NCI-H460 (cell line): ENCODE results near the gene NFIB. TPM values are rescaled to one million over a fixed set of nuclear protein-coding genes. Genes with fewer than 3 reads are reported as not detected.

Experiments
- DNase-seq: peaks from one replicate; pipeline ENCODE4 v3.0.0-alpha.2; 2016; ENCODE audit warnings: low read depth; ENCODE audit errors: extremely low read depth
- total RNA-seq: library from RNA; depleted of rRNA; stranded (reverse); fragments of >200 nt; shearing (Covaris generic); gene quantifications from 2 replicates; pipeline ENCODE4 v1.2.3, GENCODE V29; 2014

Gene NFIB
- total RNA-seq, 1 experiment from 2014 or later = 20.8 TPM

GRCh38 chr9:14087576-14087975 is 226.4 kb downstream of the NFIB start:
- no peak for DNase-seq

DNA sequence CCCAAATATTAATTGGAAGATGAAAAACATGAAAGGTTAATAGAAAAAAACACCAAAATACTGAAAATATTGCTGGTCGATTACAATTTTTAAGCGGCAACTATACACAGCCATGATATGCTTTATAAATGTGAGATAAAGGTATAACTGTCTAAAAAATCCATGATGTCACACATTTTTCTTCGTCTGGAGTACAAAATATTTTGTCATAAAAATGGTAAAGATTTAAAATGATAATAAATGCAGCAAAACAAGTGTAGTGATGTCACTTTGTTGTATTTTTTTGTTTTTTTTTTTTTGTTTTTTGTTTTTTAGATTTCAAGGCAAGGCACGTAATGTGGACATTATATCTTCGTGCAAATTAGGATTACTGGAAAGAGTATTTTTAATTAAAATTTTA is 227.4 kb downstream of the NFIB start:
- no peak for DNase-seq

DNA sequence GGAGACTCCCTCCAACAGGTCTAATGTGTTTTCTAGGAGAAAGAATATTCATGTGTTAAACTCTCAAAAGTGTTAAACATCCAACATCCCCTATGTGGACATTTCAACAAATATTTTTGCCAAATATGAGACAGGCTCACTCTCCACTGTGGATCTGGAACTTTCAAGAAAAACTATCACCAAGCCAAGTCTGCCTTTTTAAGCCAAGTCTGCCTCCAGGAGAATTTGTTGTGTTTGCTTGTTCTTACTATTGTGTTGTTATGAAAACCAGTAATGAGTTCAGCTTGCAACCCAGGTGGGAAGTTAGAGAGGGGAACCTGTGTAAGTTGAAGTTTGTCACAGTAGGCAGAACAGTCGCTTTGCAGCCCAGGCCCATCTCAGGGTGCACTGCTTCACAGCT is 228.1 kb downstream of the NFIB start:
- no peak for DNase-seq

GRCh38 chr9:14084867-14085266 is 229.1 kb downstream of the NFIB start:
- DNase-seq = no peak

DNA sequence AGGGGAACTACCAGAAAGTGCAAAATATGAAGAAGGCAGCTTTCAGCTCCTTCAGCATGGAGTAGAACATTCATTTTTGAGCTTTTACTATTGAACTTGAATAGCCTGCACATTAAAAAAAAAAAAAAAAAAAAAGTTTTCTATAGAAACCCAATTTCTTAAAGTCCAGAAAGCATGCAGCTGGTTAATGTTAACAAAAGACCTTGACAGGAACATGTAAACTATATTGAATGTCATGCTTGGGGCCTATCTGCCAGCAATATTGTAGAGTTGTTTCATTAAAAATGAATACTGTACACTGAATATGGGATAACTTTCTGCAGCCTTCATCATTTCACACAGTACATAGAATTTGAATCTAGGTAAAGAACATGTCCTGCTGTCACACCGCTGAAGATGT is 230.6 kb downstream of the NFIB start:
- no peak for DNase-seq

DNA sequence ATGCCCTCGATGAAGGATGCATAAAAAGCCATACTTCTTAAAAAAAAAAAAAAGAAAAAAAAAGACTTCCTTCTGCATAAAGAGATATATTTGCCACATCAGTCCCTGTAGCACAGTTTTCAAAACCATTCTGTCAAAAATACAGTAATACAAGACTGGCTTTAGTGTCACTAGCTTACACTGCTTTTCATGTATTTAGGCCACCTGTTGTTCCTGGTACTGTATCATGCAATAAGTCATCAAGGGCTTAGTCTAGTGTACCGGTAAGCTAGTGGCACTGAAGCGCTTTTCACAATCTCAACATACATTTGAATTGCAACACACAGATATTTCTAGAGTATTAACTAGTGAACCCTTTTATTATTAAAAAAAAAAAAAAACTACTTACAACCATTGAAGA is 231.2 kb downstream of the NFIB start:
- DNase-seq = no peak

GRCh38 chr9:14081745-14082144 is 232.2 kb downstream of the NFIB start:
- DNase-seq = no peak

- DNase-seq = no peak
Observed at GRCh38 chr9:14080959-14081542, 232.9 kb downstream of the NFIB start.

- DNase-seq = no peak
Observed at GRCh38 chr9:14079440-14079839, 234.5 kb downstream of the NFIB start.

- DNase-seq = no peak
Observed at GRCh38 chr9:14077672-14078071, 236.3 kb downstream of the NFIB start.

GRCh38 chr9:14075218-14075617 is 238.7 kb downstream of the NFIB start:
- no peak for DNase-seq

GRCh38 chr9:14072850-14073249 is 241.1 kb downstream of the NFIB start:
- no peak for DNase-seq

DNA sequence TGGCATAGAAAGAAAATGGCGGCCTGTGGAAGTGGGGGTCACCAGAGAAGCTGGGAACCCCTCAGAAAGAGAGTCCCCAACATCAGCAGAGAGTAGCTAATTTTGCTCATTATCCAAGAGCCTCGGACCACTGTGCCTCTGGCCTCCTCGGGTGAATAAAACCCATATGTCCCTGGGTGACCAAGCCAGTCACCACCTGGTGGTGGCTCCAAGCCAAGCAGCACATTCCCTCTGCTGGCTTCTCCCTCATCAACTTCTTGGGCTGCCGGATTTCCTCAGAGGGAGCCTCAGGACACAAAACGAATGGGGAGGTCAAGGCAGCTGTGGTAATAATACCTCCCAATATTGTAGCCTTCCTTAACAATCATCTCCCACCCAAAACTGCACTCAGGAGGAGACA is 242.5 kb downstream of the NFIB start:
- no peak for DNase-seq

- no peak for DNase-seq
Observed at GRCh38 chr9:14068690-14069089, 245.3 kb downstream of the NFIB start.

- no peak for DNase-seq
Observed at GRCh38 chr9:14066831-14067230, 247.1 kb downstream of the NFIB start.

GRCh38 chr9:14066032-14066431 is 247.9 kb downstream of the NFIB start:
- DNase-seq = no peak

DNA sequence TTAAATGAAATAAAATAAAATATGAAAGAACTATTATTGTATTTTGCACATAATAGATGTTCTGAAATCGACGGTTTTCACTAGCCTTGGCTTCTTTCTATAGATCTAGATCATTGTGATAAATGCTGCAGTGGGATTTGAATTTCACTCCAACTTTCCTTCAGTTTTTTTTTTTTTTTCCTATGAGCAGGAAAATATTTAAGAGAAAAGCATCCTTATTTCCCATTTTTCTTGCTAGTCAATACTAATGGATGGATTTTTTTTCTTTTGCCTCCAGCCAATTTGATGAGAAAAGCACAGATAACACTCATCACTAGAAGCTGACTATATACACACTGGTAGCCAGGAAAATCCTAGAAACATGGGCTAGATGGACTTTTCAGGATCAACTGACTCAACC is 249.0 kb downstream of the NFIB start:
- DNase-seq = no peak

DNA sequence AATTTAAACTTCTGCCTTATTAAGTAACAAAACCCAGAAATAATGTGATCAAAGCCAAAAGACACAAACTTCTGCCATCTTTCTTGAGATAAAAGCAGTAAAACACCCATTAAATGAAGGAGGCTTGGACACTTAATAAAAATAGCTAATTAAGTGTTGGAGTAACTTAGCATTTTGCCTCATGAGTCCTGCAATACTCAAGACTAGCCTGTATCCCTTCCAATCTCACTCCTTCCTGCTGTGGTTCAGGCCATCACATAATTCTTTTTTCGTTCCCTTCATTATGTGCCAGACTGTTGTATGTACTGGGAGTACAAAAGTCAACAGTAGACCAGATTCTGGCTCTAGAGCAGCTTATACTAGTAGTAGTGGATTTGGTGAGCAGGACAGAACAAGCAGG is 250.2 kb downstream of the NFIB start:
- DNase-seq = no peak

DNA sequence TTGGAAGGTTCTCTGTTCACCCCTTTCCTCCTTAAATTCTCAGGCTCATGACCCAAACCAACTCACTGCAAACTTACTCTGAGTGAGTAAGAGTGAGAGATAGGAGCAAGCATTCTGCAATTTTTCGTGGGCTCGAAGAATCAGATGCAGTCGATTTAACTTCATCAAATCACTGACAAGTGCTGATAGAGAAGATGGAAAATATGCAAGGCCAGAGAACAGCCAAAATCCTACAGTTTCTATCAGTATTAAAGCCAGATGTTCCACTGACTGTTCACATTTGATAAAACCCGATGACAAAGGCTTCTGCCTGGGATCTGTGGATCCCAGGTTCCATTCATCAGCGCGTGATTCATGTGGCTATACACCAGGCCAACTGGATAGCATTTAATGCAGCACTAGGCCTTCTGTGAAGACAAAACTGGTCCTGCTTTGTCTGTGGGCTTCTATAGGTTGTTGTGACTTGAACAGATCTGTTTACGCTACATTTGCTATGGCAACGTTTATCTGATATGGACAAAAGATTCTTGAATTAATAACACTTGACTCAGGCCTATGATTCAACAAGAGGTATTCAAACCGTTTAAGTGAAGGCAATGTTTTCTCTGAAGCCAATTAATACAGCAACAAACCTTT is 251.2 kb downstream of the NFIB start:
- no peak for DNase-seq

GRCh38 chr9:14061936-14062585 is 251.9 kb downstream of the NFIB start:
- no peak for DNase-seq

GRCh38 chr9:14058325-14058688 is 255.6 kb downstream of the NFIB start:
- no peak for DNase-seq
